Lung (tissue), 12 donors: ENCODE measurements around the gene APOO. TPM values are rescaled to one million over a fixed set of nuclear protein-coding genes. Genes with fewer than 3 reads are reported as not detected.

Experiments
- ATAC-seq: fragments of 200-7000 bp; cut with Tn5 transposase; one replicate; pipeline ENCODE4 v1.9.1; 2020; ENCODE audit warnings: moderate number of reproducible peaks; ENCODE audit not compliant: insufficient read depth, low FRiP score
- DNase-seq, 3 donors: peaks; one replicate each; pipeline ENCODE4 v3.0.0-alpha.2; 2013 to 2017
- H3K27ac ChIP-seq, 2 donors: one replicate each; pipeline ENCODE4 v1.5.1; 2013; ENCODE audit warnings: mild to moderate bottlenecking in 2 of 2, moderate library complexity in 2 of 2, control low read depth in 1 of 2, inconsistent platforms in 1 of 2, low read depth in 1 of 2, low read length in 1 of 2
- H3K27me3 ChIP-seq, 3 donors: one replicate each; pipeline ENCODE4 v1.5.1; 2013; ENCODE audit warnings: low read length in 2 of 3; ENCODE audit not compliant: control insufficient read depth in 3 of 3, insufficient read depth in 3 of 3
- H3K36me3 ChIP-seq, 4 donors: one replicate each; pipeline ENCODE4 v1.5.1; 2013; ENCODE audit warnings: low read length in 4 of 4, mild to moderate bottlenecking in 1 of 4, moderate library complexity in 1 of 4; ENCODE audit not compliant: control insufficient read depth in 4 of 4, insufficient read depth in 4 of 4
- H3K4me1 ChIP-seq, 5 donors: one replicate each; pipeline ENCODE4 v1.5.1; 2013; ENCODE audit warnings: low read length in 5 of 5, mild to moderate bottlenecking in 2 of 5, moderate library complexity in 1 of 5; ENCODE audit not compliant: control insufficient read depth in 5 of 5, insufficient read depth in 5 of 5
- H3K4me3 ChIP-seq: one replicate; pipeline ENCODE4 v1.5.1; 2013; ENCODE audit warnings: mild to moderate bottlenecking, control low read depth, moderate library complexity
- H3K9ac ChIP-seq, 2 donors: one replicate each; pipeline ENCODE4 v1.5.1; 2013; ENCODE audit warnings: low read length in 2 of 2, control low read depth in 1 of 2; ENCODE audit not compliant: insufficient read depth in 1 of 2
- H3K9me3 ChIP-seq, 4 donors: one replicate each; pipeline ENCODE4 v1.5.1; 2013; ENCODE audit warnings: low read length in 3 of 4, mild to moderate bottlenecking in 1 of 4, moderate library complexity in 1 of 4; ENCODE audit not compliant: control insufficient read depth in 4 of 4, insufficient read depth in 3 of 4
- CTCF ChIP-seq: IDR thresholded peaks from 2 replicates; pipeline ENCODE4 v1.5.1; 2012; ENCODE audit warnings: mild to moderate bottlenecking; ENCODE audit errors: control extremely low read depth, extremely low read depth
- WGBS, 2 donors: extraction: QIAGEN DNeasy Blood & Tissue Kit; methylation state at CpG; one replicate each; pipeline ENCODE4 v1.1.7; 2013; 5-methylcytosine and 5-hydroxymethylcytosine counted together
- polyA plus RNA-seq, 2 donors: library from polyadenylated mRNA; stranded (reverse); fragments of 200-250 nt; gene quantifications; one replicate each; pipeline ENCODE4 v1.2.1, GENCODE V29; 2013
- total RNA-seq, 2 donors: library from RNA; depleted of rRNA in 1 of 2; stranded (reverse); fragments of >200 nt in 1 of 2; gene quantifications; one replicate each; pipeline ENCODE4 v1.2.1, GENCODE V29; 2014 to 2021
- donor health status: control.
- donor health status: control.
- donor health status: Bipolar disorder and iron deficiency.
- donor health status: healthy.
- donor health status: DM: yes; HTN: yes; CAD: no.

Gene APOO
- total and polyA plus RNA-seq, 4 donors = 8.9 to 25.0 (median 22.6) TPM

- peaks cover 0 to 4% (median 0%) of the 10 kb centered on the region in 5 donors for H3K4me1 ChIP-seq
- no peak overlapping the region for H3K27ac ChIP-seq
- peaks cover 0 to 8% (median 3%) of the 10 kb centered on the region in 3 donors for H3K27me3 ChIP-seq
- no peak for ATAC-seq
- no peak for DNase-seq
- peaks cover 0 to 2% (median 0%) of the 10 kb centered on the region in 4 donors for H3K9me3 ChIP-seq
- H3K9ac ChIP-seq = no peak overlapping the region
- no peak overlapping the region for H3K4me3 ChIP-seq
- 46 to 77% methylated on average over 1 of the region's 1 CpG for WGBS, 2 donors
- no peak for TF ChIP-seq CTCF
- H3K36me3 ChIP-seq = no peaks in the 10 kb centered on the region
Measured at GRCh38 chrX:23838953-23839352, 68.8 kb downstream of the APOO start.

GRCh38 chrX:23832721-23833120 is 75.0 kb downstream of the APOO start:
- DNase-seq (no peak), ATAC-seq (no peak)
- H3K9ac ChIP-seq = no peak overlapping the region
- no peak overlapping the region for H3K27ac ChIP-seq
- no peaks in the 10 kb centered on the region for H3K36me3 ChIP-seq
- no peak overlapping the region for H3K4me3 ChIP-seq
- no peaks in the 10 kb centered on the region for H3K4me1 ChIP-seq
- no peaks in the 10 kb centered on the region for H3K9me3 ChIP-seq
- no peak for TF ChIP-seq CTCF
- peaks cover 0 to 11% (median 0%) of the 10 kb centered on the region in 3 donors for H3K27me3 ChIP-seq
- WGBS, 2 donors = 81 to 94% methylated on average over 1 of the region's 1 CpG

GRCh38 chrX:23828881-23829280 is 78.9 kb downstream of the APOO start:
- Histone ChIP-seq H3K27me3 (peaks cover 0 to 9% (median 3%) of the 10 kb centered on the region in 3 donors), H3K36me3 (no peaks in the 10 kb centered on the region), H3K4me3 (no peak overlapping the region), H3K9ac (no peak overlapping the region), H3K9me3 (no peaks in the 10 kb centered on the region), H3K4me1 (no peaks in the 10 kb centered on the region), H3K27ac (no peak overlapping the region)
- DNase-seq (no peak), ATAC-seq (no peak)
- WGBS, 2 donors = 88 to 90% methylated on average over 5 of the region's 5 CpGs
- TF ChIP-seq CTCF = no peak

GRCh38 chrX:23826653-23827052 is 81.1 kb downstream of the APOO start:
- ATAC-seq (no peak), DNase-seq (no peak)
- Histone ChIP-seq H3K4me3 (no peak overlapping the region), H3K27ac (no peak overlapping the region), H3K27me3 (peaks cover 0 to 6% (median 5%) of the 10 kb centered on the region in 3 donors), H3K9me3 (no peaks in the 10 kb centered on the region), H3K9ac (no peak overlapping the region), H3K4me1 (no peaks in the 10 kb centered on the region), H3K36me3 (no peaks in the 10 kb centered on the region)
- no peak for TF ChIP-seq CTCF
